Measurements from ENCODE around the gene ACOXL. TPM values are rescaled to one million over a fixed set of nuclear protein-coding genes. Genes with fewer than 3 reads are reported as not detected.

Gene ACOXL
- total RNA-seq, 4 donors from 2014 or later = 0.55 to 5.2 (median 1.1) TPM; not detected in 1

- WGBS, 2 donors (ENCODE audit: low coverage in 1 of 2) = 93 to 97% methylated on average over 7 to 8 of the region's 8 CpGs
- in situ Hi-C loops (cut with MboI; ENCODE audit: low pct_ligation_motif_present in 1 of 4, low pct_unique_long_range_greater_than_20kb in 1 of 4, low sequenced_read_pairs in 3 of 4) = no loop called here
- no peak for DNase-seq
- H3K4me3 ChIP-seq = no peak overlapping the region
- peaks cover 0 to 5% (median 0%) of the 10 kb centered on the region in 4 donors for H3K4me1 ChIP-seq
- H3K9me3 ChIP-seq = no peaks in the 10 kb centered on the region
- no peaks in the 10 kb centered on the region for H3K36me3 ChIP-seq
- H3K27ac ChIP-seq = no peak overlapping the region
- no peaks in the 10 kb centered on the region for H3K27me3 ChIP-seq
- intact Hi-C loops (cut with DNase I; ENCODE audit: low total_unique reads) = no loop called here
- no peak for TF ChIP-seq POLR2AphosphoS5 (IDR thresholded peaks at IDR 0.05)
- TF ChIP-seq POLR2A (IDR thresholded peaks at IDR 0.05) = no peak
- no peak for TF ChIP-seq EP300 (IDR thresholded peaks at IDR 0.05; ENCODE audit: low read depth)
- no peak for TF ChIP-seq CTCF (IDR thresholded peaks at IDR 0.05)
Observed at GRCh38 chr2:110836671-110837070, 104.3 kb downstream of the ACOXL start.

- Histone ChIP-seq H3K27ac (no peak overlapping the region), H3K27me3 (no peaks in the 10 kb centered on the region), H3K36me3 (no peaks in the 10 kb centered on the region), H3K4me1 (peaks cover 0 to 5% (median 0%) of the 10 kb centered on the region in 4 donors), H3K9me3 (no peaks in the 10 kb centered on the region), H3K4me3 (no peak overlapping the region)
- 78 to 85% methylated on average over 3 to 13 of the region's 13 CpGs for WGBS, 2 donors (ENCODE audit: low coverage in 1 of 2)
- TF ChIP-seq CTCF (IDR thresholded peaks at IDR 0.05) = no peak
- no peak for TF ChIP-seq POLR2AphosphoS5 (IDR thresholded peaks at IDR 0.05)
- TF ChIP-seq POLR2A (IDR thresholded peaks at IDR 0.05) = no peak
- no peak for TF ChIP-seq EP300 (IDR thresholded peaks at IDR 0.05; ENCODE audit: low read depth)
- no peak for DNase-seq
- in situ Hi-C loops (cut with MboI; ENCODE audit: low pct_ligation_motif_present in 1 of 4, low pct_unique_long_range_greater_than_20kb in 1 of 4, low sequenced_read_pairs in 3 of 4) (no loop called here), intact Hi-C loops (cut with DNase I; ENCODE audit: low total_unique reads) (no loop called here)
Observed at GRCh38 chr2:110837446-110838409, 105.4 kb downstream of the ACOXL start.

- H3K27me3 ChIP-seq = no peaks in the 10 kb centered on the region
- H3K9me3 ChIP-seq = no peaks in the 10 kb centered on the region
- no peaks in the 10 kb centered on the region for H3K36me3 ChIP-seq
- H3K4me3 ChIP-seq = no peak overlapping the region
- TF ChIP-seq EP300 (IDR thresholded peaks at IDR 0.05; ENCODE audit: low read depth) (no peak), CTCF (IDR thresholded peaks at IDR 0.05) (no peak), POLR2AphosphoS5 (IDR thresholded peaks at IDR 0.05) (no peak), POLR2A (IDR thresholded peaks at IDR 0.05) (no peak)
- in situ Hi-C loops (cut with MboI; ENCODE audit: low pct_ligation_motif_present in 1 of 4, low pct_unique_long_range_greater_than_20kb in 1 of 4, low sequenced_read_pairs in 3 of 4) (no loop called here), intact Hi-C loops (cut with DNase I; ENCODE audit: low total_unique reads) (no loop called here)
- WGBS, 2 donors (ENCODE audit: low coverage in 1 of 2) = 28 to 50% methylated on average over 3 to 5 of the region's 5 CpGs
- no peak overlapping the region for H3K27ac ChIP-seq
- H3K4me1 ChIP-seq = peaks cover 0 to 5% (median 0%) of the 10 kb centered on the region in 4 donors
- no peak for DNase-seq
Observed at GRCh38 chr2:110838657-110839384, 106.4 kb downstream of the ACOXL start.

GRCh38 chr2:110840508-110840907, 108.1 kb downstream of the ACOXL start:
- H3K27me3 ChIP-seq = no peaks in the 10 kb centered on the region
- in situ Hi-C loops (cut with MboI; ENCODE audit: low pct_ligation_motif_present in 1 of 4, low pct_unique_long_range_greater_than_20kb in 1 of 4, low sequenced_read_pairs in 3 of 4) (no loop called here), intact Hi-C loops (cut with DNase I; ENCODE audit: low total_unique reads) (no loop called here)
- no peaks in the 10 kb centered on the region for H3K9me3 ChIP-seq
- no peak for TF ChIP-seq CTCF (IDR thresholded peaks at IDR 0.05)
- TF ChIP-seq POLR2AphosphoS5 (IDR thresholded peaks at IDR 0.05) = no peak
- TF ChIP-seq EP300 (IDR thresholded peaks at IDR 0.05; ENCODE audit: low read depth) = no peak
- TF ChIP-seq POLR2A (IDR thresholded peaks at IDR 0.05) = no peak
- H3K36me3 ChIP-seq = no peaks in the 10 kb centered on the region
- DNase-seq = no peak
- no peak overlapping the region for H3K27ac ChIP-seq
- H3K4me1 ChIP-seq = peaks cover 0 to 5% (median 0%) of the 10 kb centered on the region in 4 donors
- 100% methylated on average over 2 of the region's 2 CpGs; no CpG with 5 or more reads in 1 of the 2 donors for WGBS, 2 donors (ENCODE audit: low coverage in 1 of 2)
- H3K4me3 ChIP-seq = no peak overlapping the region

Data from transverse colon (tissue), 4 donors.